ENCODE measurements around the gene SEC31A.
"Not testable (repeated sequence)": the region's sequence is repeated elsewhere in the genome, so short reads cannot be mapped to it uniquely, and the experiment has no call there.

The SEC31A gene

GRCh38 chr4:82848706-82849105 is 42.2 kb downstream of the SEC31A start:
- no peak for DNase-seq
- H3K36me3 Mint-ChIP-seq (ENCODE audit: insufficient read depth), result peaks cover 90% of the 10 kb centered on the region
- peak overlapping the region in 1 of 2 donors; percentile 76 for H3K27ac Mint-ChIP-seq
- no peaks in the 10 kb centered on the region for H3K9me3 Mint-ChIP-seq
- no peak for ATAC-seq (replicated peaks)
- H3K27me3 Mint-ChIP-seq, result no peaks in the 10 kb centered on the region
- H3K4me1 Mint-ChIP-seq (ENCODE audit: low read depth in 2 of 2), result peaks cover 0 to 10% of the 10 kb centered on the region in 2 donors
- H3K4me3 Mint-ChIP-seq, result no peak overlapping the region

- ATAC-seq (replicated peaks) (no peak), DNase-seq (no peak)
- H3K36me3 Mint-ChIP-seq (ENCODE audit: insufficient read depth), result peaks cover 80% of the 10 kb centered on the region
- no peaks in the 10 kb centered on the region for H3K27me3 Mint-ChIP-seq
- peaks cover 0 to 6% of the 10 kb centered on the region in 2 donors for H3K4me1 Mint-ChIP-seq (ENCODE audit: low read depth in 2 of 2)
- no peaks in the 10 kb centered on the region for H3K9me3 Mint-ChIP-seq
- H3K4me3 Mint-ChIP-seq, result no peak overlapping the region
- no peak overlapping the region for H3K27ac Mint-ChIP-seq
Observed at GRCh38 chr4:82842593-82842992, 48.4 kb downstream of the SEC31A start.

DNA sequence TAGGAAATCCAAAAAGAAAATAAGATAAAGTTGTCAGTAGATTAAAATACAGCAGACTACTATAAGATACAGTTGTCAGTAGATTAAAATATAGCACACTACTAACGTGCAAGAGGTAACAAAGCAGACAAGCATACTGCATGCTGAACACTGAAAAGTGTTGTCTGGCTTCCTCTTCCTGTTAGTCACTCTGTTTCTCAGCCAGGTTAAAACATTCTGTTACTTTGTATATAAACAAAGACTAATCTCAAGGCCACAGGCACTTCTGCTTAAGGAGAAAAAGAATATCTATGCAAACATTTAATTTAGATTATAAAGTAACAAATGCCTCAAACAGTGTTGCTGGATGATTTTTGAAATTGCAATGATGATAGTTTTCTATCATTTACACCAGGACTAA is 51.3 kb downstream of the SEC31A start:
- no peaks in the 10 kb centered on the region for H3K9me3 Mint-ChIP-seq
- DNase-seq, result no peak
- ATAC-seq (replicated peaks), result no peak
- no peaks in the 10 kb centered on the region for H3K27me3 Mint-ChIP-seq
- H3K36me3 Mint-ChIP-seq (ENCODE audit: insufficient read depth), result peaks cover 64% of the 10 kb centered on the region
- no peak overlapping the region for H3K4me3 Mint-ChIP-seq
- peaks cover 0 to under 1% of the 10 kb centered on the region in 2 donors for H3K4me1 Mint-ChIP-seq (ENCODE audit: low read depth in 2 of 2)
- H3K27ac Mint-ChIP-seq, result no peak overlapping the region

DNA sequence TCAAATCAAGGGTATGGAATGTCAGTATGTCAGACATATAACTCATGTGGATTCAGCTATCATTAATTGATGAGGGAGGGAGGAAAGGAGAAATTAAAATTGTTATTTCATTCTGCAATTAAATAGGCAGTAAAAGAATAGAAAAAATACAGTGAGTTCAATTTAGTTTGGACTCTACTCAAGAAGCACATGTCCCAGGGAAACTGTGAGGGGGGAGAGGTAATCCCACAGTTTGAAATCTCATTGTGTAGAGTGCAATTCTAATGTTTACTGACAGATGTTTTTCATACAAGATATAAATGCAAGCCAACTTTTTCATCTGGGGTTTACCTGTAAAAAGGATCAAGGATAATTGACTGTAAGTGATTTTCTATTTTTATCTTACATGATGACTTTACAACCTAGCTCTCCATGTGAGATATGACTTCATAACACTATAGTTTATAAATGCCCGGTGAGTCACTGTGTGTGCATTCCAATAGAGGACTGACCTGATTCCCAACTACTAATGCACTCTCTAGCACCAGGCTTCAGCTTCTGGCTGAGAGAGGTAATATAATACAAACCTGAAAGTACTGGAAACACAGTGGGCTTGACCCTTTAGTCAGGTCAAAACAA is 57.1 kb downstream of the SEC31A start:
- H3K9me3 Mint-ChIP-seq, result no peaks in the 10 kb centered on the region
- H3K27me3 Mint-ChIP-seq, result no peaks in the 10 kb centered on the region
- ATAC-seq (replicated peaks) (no peak), DNase-seq (no peak)
- no peaks in the 10 kb centered on the region for H3K4me1 Mint-ChIP-seq (ENCODE audit: low read depth in 2 of 2)
- H3K27ac Mint-ChIP-seq, result no peak overlapping the region
- H3K4me3 Mint-ChIP-seq, result no peak overlapping the region
- H3K36me3 Mint-ChIP-seq (ENCODE audit: insufficient read depth), result peaks cover 40% of the 10 kb centered on the region

GRCh38 chr4:82833060-82833459 is 57.9 kb downstream of the SEC31A start:
- H3K9me3 Mint-ChIP-seq; H3K4me1 Mint-ChIP-seq (ENCODE audit: low read depth in 2 of 2); ATAC-seq (replicated peaks); H3K27me3 Mint-ChIP-seq; DNase-seq; H3K27ac Mint-ChIP-seq; H3K4me3 Mint-ChIP-seq: not testable (repeated sequence)
- H3K36me3 Mint-ChIP-seq (ENCODE audit: insufficient read depth), result peaks cover 43% of the 10 kb centered on the region

DNA sequence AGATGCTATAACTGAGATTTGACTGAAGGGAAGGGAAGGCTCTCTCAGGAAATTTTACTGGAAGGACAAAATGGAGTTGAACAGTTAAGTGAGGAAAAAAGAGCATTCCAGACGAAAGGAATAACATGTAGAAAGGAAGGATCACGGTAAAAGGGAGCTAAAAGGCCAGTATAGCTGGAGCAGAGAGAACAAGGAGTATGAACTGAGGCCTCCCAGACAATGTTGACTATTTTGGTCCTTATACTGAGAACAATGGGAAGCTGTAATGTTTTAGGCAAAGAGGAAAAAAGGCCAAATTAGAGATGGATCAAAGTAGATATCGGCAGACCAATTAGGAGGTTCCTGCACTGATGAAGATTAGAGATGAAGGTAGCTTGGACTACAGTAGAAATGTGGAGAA is 65.5 kb downstream of the SEC31A start:
- no peaks in the 10 kb centered on the region for H3K4me1 Mint-ChIP-seq (ENCODE audit: low read depth in 2 of 2)
- H3K36me3 Mint-ChIP-seq (ENCODE audit: insufficient read depth), result peaks cover 88% of the 10 kb centered on the region
- no peak overlapping the region for H3K4me3 Mint-ChIP-seq
- no peak overlapping the region for H3K27ac Mint-ChIP-seq
- no peaks in the 10 kb centered on the region for H3K9me3 Mint-ChIP-seq
- DNase-seq (no peak), ATAC-seq (replicated peaks) (no peak)
- H3K27me3 Mint-ChIP-seq, result no peaks in the 10 kb centered on the region

GRCh38 chr4:82823062-82823461 is 67.9 kb downstream of the SEC31A start:
- DNase-seq, result no peak
- Mint-ChIP-seq H3K27ac (no peak overlapping the region), H3K4me3 (no peak overlapping the region), H3K36me3 (ENCODE audit: insufficient read depth) (peaks cover 89% of the 10 kb centered on the region), H3K9me3 (no peaks in the 10 kb centered on the region), H3K27me3 (no peaks in the 10 kb centered on the region), H3K4me1 (ENCODE audit: low read depth in 2 of 2) (no peaks in the 10 kb centered on the region)
- no peak for ATAC-seq (replicated peaks)

DNA sequence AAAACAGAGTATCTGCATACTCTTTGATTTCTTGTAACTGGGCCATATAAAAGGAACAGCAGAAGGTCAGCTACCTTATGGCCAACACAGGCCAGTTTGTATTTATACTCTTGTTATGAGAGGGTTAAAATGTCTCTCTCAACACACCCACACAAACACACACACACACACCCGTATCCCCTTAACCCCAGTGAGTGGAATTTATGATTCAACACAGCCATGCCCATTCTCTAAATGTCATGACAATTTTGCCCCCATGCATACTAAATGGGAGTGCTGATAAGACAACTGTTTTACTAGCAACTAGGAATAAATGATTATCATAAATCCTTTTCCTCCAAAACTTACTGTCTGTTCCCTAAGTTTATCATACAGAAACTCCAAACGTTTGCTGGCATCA is 70.3 kb downstream of the SEC31A start:
- no peaks in the 10 kb centered on the region for H3K9me3 Mint-ChIP-seq
- H3K36me3 Mint-ChIP-seq (ENCODE audit: insufficient read depth), result peaks cover 90% of the 10 kb centered on the region
- ATAC-seq (replicated peaks), result no peak

DNA sequence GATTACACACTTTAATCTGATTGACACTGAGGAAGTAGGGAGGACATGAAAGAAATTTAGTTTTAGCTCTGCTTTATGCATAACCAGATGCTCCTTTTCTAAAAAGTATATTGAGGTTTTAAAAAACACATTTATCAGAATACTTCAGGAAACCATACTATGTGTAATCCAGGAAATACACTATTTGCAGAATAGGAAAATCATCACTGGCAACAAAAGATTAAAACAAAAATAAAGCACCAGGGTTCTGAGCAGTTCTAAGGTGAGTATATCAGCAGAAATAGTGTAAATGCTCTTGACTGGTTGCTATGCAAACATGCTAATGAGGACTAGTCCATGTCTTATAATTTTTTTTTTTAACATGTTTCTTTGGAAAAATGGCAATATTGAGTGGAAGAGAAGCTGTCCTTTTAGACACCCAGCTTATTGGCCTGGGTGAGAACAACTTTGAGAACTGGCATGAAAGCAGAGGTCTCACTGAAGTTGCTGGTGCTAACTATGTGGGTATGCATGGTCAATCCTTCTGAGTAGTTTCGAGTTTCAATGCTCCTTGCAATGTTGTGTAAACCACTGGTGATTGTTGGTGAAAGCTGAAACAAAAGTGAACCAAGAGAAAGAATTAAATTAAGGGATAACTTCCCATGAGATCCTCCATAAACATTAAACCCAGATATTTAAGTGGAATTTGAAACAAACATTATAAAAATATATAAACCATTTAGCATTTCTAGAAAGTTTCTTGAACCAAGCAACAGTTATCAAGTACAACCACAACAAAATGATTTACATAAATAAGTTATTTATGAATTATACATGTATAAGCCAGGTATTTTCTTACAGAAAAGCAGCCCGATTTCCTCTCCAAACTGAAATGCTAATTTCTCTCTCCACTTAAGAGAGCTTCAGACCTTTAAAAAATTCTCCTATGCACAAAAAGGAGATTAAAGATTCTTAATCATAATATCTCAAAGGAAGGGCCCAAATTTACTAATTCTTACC is 72.0 kb downstream of the SEC31A start:
- no peaks in the 10 kb centered on the region for H3K9me3 Mint-ChIP-seq
- DNase-seq, result no peak
- no peak overlapping the region for H3K4me3 Mint-ChIP-seq
- peaks cover 75% of the 10 kb centered on the region for H3K36me3 Mint-ChIP-seq (ENCODE audit: insufficient read depth)
- no peaks in the 10 kb centered on the region for H3K27me3 Mint-ChIP-seq
- H3K27ac Mint-ChIP-seq, result peak overlapping the region in 1 of 2 donors; percentile 6
- ATAC-seq (replicated peaks), result no peak
- H3K4me1 Mint-ChIP-seq (ENCODE audit: low read depth in 2 of 2), result no peaks in the 10 kb centered on the region

More for the DNA sequence above, 70.3 kb downstream of the SEC31A start:
- Mint-ChIP-seq H3K27ac (peak overlapping the region in 1 of 2 donors; percentile 4), H3K4me3 (no peak overlapping the region), H3K27me3 (no peaks in the 10 kb centered on the region), H3K4me1 (ENCODE audit: low read depth in 2 of 2) (no peaks in the 10 kb centered on the region)
- DNase-seq, result no peak

GRCh38 chr4:82816874-82817273 is 74.1 kb downstream of the SEC31A start:
- not testable (repeated sequence) for H3K4me1 Mint-ChIP-seq (ENCODE audit: low read depth in 2 of 2); DNase-seq; H3K27ac Mint-ChIP-seq; ATAC-seq (replicated peaks); H3K9me3 Mint-ChIP-seq; H3K4me3 Mint-ChIP-seq; H3K27me3 Mint-ChIP-seq
- H3K36me3 Mint-ChIP-seq (ENCODE audit: insufficient read depth), result peaks cover 58% of the 10 kb centered on the region

GRCh38 chr4:82814034-82814433 is 76.9 kb downstream of the SEC31A start:
- no peak overlapping the region for H3K4me3 Mint-ChIP-seq
- DNase-seq, result no peak
- H3K9me3 Mint-ChIP-seq, result no peaks in the 10 kb centered on the region
- H3K27me3 Mint-ChIP-seq, result no peaks in the 10 kb centered on the region
- H3K4me1 Mint-ChIP-seq (ENCODE audit: low read depth in 2 of 2), result peaks cover 4 to 5% of the 10 kb centered on the region in 2 donors
- peak overlapping the region in 1 of 2 donors; percentile 77 for H3K27ac Mint-ChIP-seq
- no peak for ATAC-seq (replicated peaks)
- H3K36me3 Mint-ChIP-seq (ENCODE audit: insufficient read depth), result peaks cover 32% of the 10 kb centered on the region

GRCh38 chr4:82811838-82812341 is 79.1 kb downstream of the SEC31A start:
- Mint-ChIP-seq H3K36me3 (ENCODE audit: insufficient read depth) (peaks cover 10% of the 10 kb centered on the region), H3K4me1 (ENCODE audit: low read depth in 2 of 2) (peaks cover 4 to 5% of the 10 kb centered on the region in 2 donors), H3K9me3 (no peaks in the 10 kb centered on the region), H3K4me3 (no peak overlapping the region), H3K27ac (peak overlapping the region; percentile 65 to 81), H3K27me3 (no peaks in the 10 kb centered on the region)
- ATAC-seq (replicated peaks) (no peak), DNase-seq (no peak)

- H3K36me3 Mint-ChIP-seq (ENCODE audit: insufficient read depth), result peaks cover 5% of the 10 kb centered on the region
- H3K9me3 Mint-ChIP-seq, result no peaks in the 10 kb centered on the region
- H3K27me3 Mint-ChIP-seq, result no peaks in the 10 kb centered on the region
- peak overlapping the region in 1 of 2 donors; percentile 81 for H3K27ac Mint-ChIP-seq
- DNase-seq (no peak), ATAC-seq (replicated peaks) (no peak)
- H3K4me3 Mint-ChIP-seq, result no peak overlapping the region
- peaks cover 4 to 5% of the 10 kb centered on the region in 2 donors for H3K4me1 Mint-ChIP-seq (ENCODE audit: low read depth in 2 of 2)
Observed at GRCh38 chr4:82811392-82811791, 79.6 kb downstream of the SEC31A start.
